C4-2B (cell line): ENCODE measurements around the gene ZNF774.

Source experiments
- H3K27ac ChIP-seq: fragments of 450-650 bp; 2 replicates; pipeline ENCODE4 v1.5.1; 2017
- CTCF ChIP-seq: fragments of 450-650 bp; conservative IDR thresholded peaks from 2 replicates; pipeline ENCODE4 v1.5.1; 2017; ENCODE audit warnings: mild to moderate bottlenecking
- ZFX ChIP-seq: fragments of 450-650 bp; IDR thresholded peaks from 2 replicates; pipeline ENCODE4 v1.6.1; 2017

ZNF774 gene

GRCh38 chr15:90334304-90334731 lies 17.8 kb upstream of the ZNF774 start:
- no peak for TF ChIP-seq ZFX
- TF ChIP-seq CTCF, result no peak

GRCh38 chr15:90336705-90337141 lies 15.4 kb upstream of the ZNF774 start:
- TF ChIP-seq CTCF, result no peak
- no peak for TF ChIP-seq ZFX
- no peak overlapping the region for H3K27ac ChIP-seq

More at GRCh38 chr15:90334304-90334731, 17.8 kb upstream of the ZNF774 start:
- peak overlapping the region; percentile 46 for H3K27ac ChIP-seq

GRCh38 chr15:90337256-90337655 lies 14.8 kb upstream of the ZNF774 start:
- H3K27ac ChIP-seq, result no peak overlapping the region
- TF ChIP-seq CTCF, result no peak
- no peak for TF ChIP-seq ZFX

GRCh38 chr15:90338532-90338931 lies 13.6 kb upstream of the ZNF774 start:
- no peak overlapping the region for H3K27ac ChIP-seq
- TF ChIP-seq ZFX (no peak), CTCF (no peak)

- no peak overlapping the region for H3K27ac ChIP-seq
- TF ChIP-seq ZFX, result no peak
- TF ChIP-seq CTCF, result no peak; the same call in 1 of the 2 replicates
Observed at GRCh38 chr15:90340345-90340744, 11.7 kb upstream of the ZNF774 start.

GRCh38 chr15:90343302-90343790 lies 8.7 kb upstream of the ZNF774 start:
- no peak overlapping the region for H3K27ac ChIP-seq
- TF ChIP-seq CTCF (no peak), ZFX (no peak)

- TF ChIP-seq CTCF (no peak), ZFX (no peak)
- H3K27ac ChIP-seq, result no peak overlapping the region
Observed at GRCh38 chr15:90344662-90345061, 7.4 kb upstream of the ZNF774 start.
